K562 (cell line): ENCODE data around the gene GLRX3. TPM values are rescaled to one million over a fixed set of nuclear protein-coding genes. Genes with fewer than 3 reads are reported as not detected.

Experiments used
- ATAC-seq: fragments of 200-7000 bp; cut with Tn5 transposase; 3 replicates; pipeline ENCODE4 v1.9.1; 2020; ENCODE audit warnings: moderate library complexity
- BruUV-seq: library from RNA; stranded (reverse); fragments of 400-500 nt; replicated peaks from 2 replicates; lab custom pipeline; 2021; lab: Mats Ljungman, UMichigan
- CTCF ChIA-PET: fragments of 300-600 bp; formaldehyde crosslinking; extraction: SDS; loops from one replicate; lab custom pipeline; 2021; ENCODE audit warnings: low intra/inter-chr PET ratio; lab: Yijun Ruan, JAX
- POLR2A ChIA-PET: fragments of 300-600, 350-650 bp; sonication (Branson Sonifier 250); formaldehyde crosslinking; extraction: SDS; loops from one replicate; lab custom pipeline; 2021; ENCODE audit warnings: antibody characterized with exemption, inconsistent platforms; lab: Yijun Ruan, JAX
- DNase-seq, 4 experiments: peaks; one replicate each; pipeline versions ENCODE4 v3.0.0 to v3.0.0-alpha.2; 2011 to 2018; ENCODE audit warnings: low spot score in 3 of 4, mixed read lengths in 3 of 4; ENCODE audit errors: extremely low read depth in 1 of 4
- FAIRE-seq: peaks from 2 replicates; lab custom pipeline; 2011; peaks lifted over from hg19 to GRCh38; lab: Jason Lieb, UNC
- H2AFZ ChIP-seq: 2 replicates; pipeline ENCODE4 v1.6.0; 2011; ENCODE audit warnings: low read depth, low read length, control low read depth, inconsistent platforms
- H3K27ac ChIP-seq: fragments of 200-600 bp; 3 replicates; pipeline ENCODE4 v1.8.0; 2011; ENCODE audit warnings: low read depth, mild to moderate bottlenecking, control low read depth, inconsistent platforms, low read length, moderate library complexity, mixed read lengths; ENCODE audit errors: extremely low read depth
- H3K27me3 ChIP-seq, 2 experiments: fragments of 300-600 bp in 1 of 2; 2 replicates in 1 of 2; 3 replicates in 1 of 2; pipeline versions ENCODE4 v1.6.0 to v1.8.0; 2011; ENCODE audit warnings: inconsistent platforms in 2 of 2, low read length in 2 of 2, mild to moderate bottlenecking in 1 of 2, mixed read lengths in 1 of 2, moderate library complexity in 1 of 2; ENCODE audit not compliant: control insufficient read depth in 2 of 2, insufficient read depth in 2 of 2
- H3K36me3 ChIP-seq: fragments of 300-600 bp; 3 replicates; pipeline ENCODE4 v1.8.0; 2011; ENCODE audit warnings: mild to moderate bottlenecking, low read length, inconsistent platforms; ENCODE audit not compliant: control insufficient read depth, insufficient read depth
- H3K4me1 ChIP-seq, 2 experiments: fragments of 200-600 bp in 1 of 2; replicated peaks in 1 of 2; 2 replicates in 1 of 2; 3 replicates in 1 of 2; pipeline versions ENCODE4 v1.5.1 to v1.8.0; 2011; ENCODE audit warnings: inconsistent platforms in 2 of 2, low read length in 2 of 2, mild to moderate bottlenecking in 1 of 2, mixed read lengths in 1 of 2, moderate library complexity in 1 of 2; ENCODE audit not compliant: control insufficient read depth in 2 of 2, insufficient read depth in 2 of 2
- H3K4me2 ChIP-seq: 2 replicates; pipeline ENCODE4 v1.6.1; 2011; ENCODE audit warnings: low read length, control low read depth, inconsistent platforms, mixed read lengths; ENCODE audit not compliant: insufficient read depth
- H3K4me3 ChIP-seq: fragments of 200-600 bp; sonication (generic), shearing (Covaris generic); 2 replicates; pipeline ENCODE4 v1.5.1; 2016; ENCODE audit warnings: control low read depth, inconsistent platforms
- H3K79me2 ChIP-seq: fragments of 200-600 bp; 3 replicates; pipeline ENCODE4 v1.8.0; 2011; ENCODE audit warnings: low read length, inconsistent platforms; ENCODE audit not compliant: control insufficient read depth, insufficient read depth
- H3K9ac ChIP-seq, 2 experiments: 2 replicates each; pipeline versions ENCODE4 v1.6.0 to v1.6.1; 2011; ENCODE audit warnings: low read depth in 2 of 2, low read length in 2 of 2, control low read depth in 1 of 2, inconsistent platforms in 1 of 2, mild to moderate bottlenecking in 1 of 2, mixed read lengths in 1 of 2; ENCODE audit not compliant: insufficient read depth in 1 of 2
- H3K9me1 ChIP-seq: one replicate; pipeline ENCODE4 v1.6.0; 2011; ENCODE audit warnings: inconsistent platforms, mild to moderate bottlenecking, low read length, moderate library complexity; ENCODE audit not compliant: control insufficient read depth, insufficient read depth
- H3K9me3 ChIP-seq: replicated peaks from 2 replicates; pipeline ENCODE4 v1.5.1; 2011; ENCODE audit warnings: low read depth, low read length, inconsistent platforms; ENCODE audit not compliant: control insufficient read depth, insufficient read depth
- H4K20me1 ChIP-seq: replicated peaks from 2 replicates; pipeline ENCODE4 v1.6.1; 2011; ENCODE audit warnings: low read length, inconsistent platforms, mixed read lengths; ENCODE audit not compliant: control insufficient read depth, insufficient read depth
- KDM4B ChIP-seq, 2 experiments: fragments of 450-650 bp in 1 of 2; sonication (generic) in 1 of 2; IDR thresholded peaks; 2 replicates each; pipeline ENCODE4 v1.6.1; 2016 to 2017; ENCODE audit warnings: borderline replicate concordance in 2 of 2, antibody characterized with exemption in 1 of 2, low read depth in 1 of 2, mild to moderate bottlenecking in 1 of 2
- MAFK ChIP-seq: IDR thresholded peaks from 2 replicates; pipeline ENCODE4 v1.6.1; 2011; ENCODE audit warnings: low read length, improper control_type of control experiment
- MYNN ChIP-seq, 2 experiments: sonication (generic); formaldehyde crosslinking in 1 of 2; IDR thresholded peaks; 2 replicates each; pipeline versions ENCODE4 v1.5.0 to v1.6.1; 2016 to 2020; ENCODE audit warnings: antibody characterized with exemption in 1 of 2, missing genetic modification reagents in 1 of 2
- RAD51 ChIP-seq: fragments of 450-650 bp; IDR thresholded peaks from 2 replicates; pipeline ENCODE4 v1.7.1; 2016; ENCODE audit warnings: low read depth, mild to moderate bottlenecking, borderline replicate concordance
- TOE1 ChIP-seq, 2 experiments: fragments of 450-650 bp in 1 of 2; sonication (generic) in 1 of 2; formaldehyde crosslinking in 1 of 2; IDR thresholded peaks; 2 replicates each; pipeline versions ENCODE4 v1.7.1 to v1.8.0; 2016 to 2022; ENCODE audit warnings: borderline replicate concordance in 2 of 2, mild to moderate bottlenecking in 2 of 2, antibody characterized with exemption in 1 of 2, inconsistent platforms in 1 of 2, low read depth in 1 of 2, missing genetic modification reagents in 1 of 2, moderate library complexity in 1 of 2
- TSC22D4 ChIP-seq: fragments of 450-650 bp; IDR thresholded peaks from 2 replicates; pipeline ENCODE4 v1.6.1; 2016; ENCODE audit warnings: missing genetic modification characterization, missing biosample characterization, control low read depth
- WHSC1 ChIP-seq: IDR thresholded peaks from one replicate; pipeline ENCODE4 v1.6.1; 2012; ENCODE audit warnings: low read length, control low read depth, inconsistent platforms
- ZBTB7A ChIP-seq: IDR thresholded peaks from 2 replicates; pipeline ENCODE4 v1.6.1; 2011; ENCODE audit warnings: low read depth, mild to moderate bottlenecking, low read length, moderate library complexity, borderline replicate concordance; ENCODE audit not compliant: control insufficient read depth
- ZNF134 ChIP-seq: fragments of 250-450 bp; sonication (Bioruptor Pico); conservative IDR thresholded peaks from 2 replicates; pipeline ENCODE4 v1.4.0; 2020
- ZNF408 ChIP-seq: fragments of 250-450 bp; sonication (Bioruptor Pico); IDR thresholded peaks from 2 replicates; pipeline ENCODE4 v1.4.0; 2020; ENCODE audit warnings: low read depth, mild to moderate bottlenecking, moderate library complexity
- ZNF507 ChIP-seq: conservative IDR thresholded peaks from 2 replicates; pipeline ENCODE4 v1.6.1; 2017; ENCODE audit warnings: missing genetic modification characterization, missing compliant biosample characterization
- ZNF57 ChIP-seq: fragments of 450-650 bp; formaldehyde crosslinking; IDR thresholded peaks from 2 replicates; pipeline ENCODE4 v1.4.0; 2020; ENCODE audit warnings: mild to moderate bottlenecking, moderate library complexity
- ZNF589 ChIP-seq: fragments of 200-800 bp; sonication (Bioruptor generic); IDR thresholded peaks from 2 replicates; pipeline ENCODE4 v1.6.1; 2016; ENCODE audit warnings: low read depth, missing genetic modification characterization, missing compliant biosample characterization
- ZNF644 ChIP-seq: fragments of 200-800 bp; sonication (Bioruptor generic); IDR thresholded peaks from 2 replicates; pipeline ENCODE4 v1.6.1; 2016; ENCODE audit warnings: low read depth, missing genetic modification characterization, missing compliant biosample characterization
- WGBS: fragments of 100-300 bp; shearing (Covaris generic); methylation state at CpG from one replicate; pipeline ENCODE4 v1.1.6; 2016; ENCODE audit warnings: low coverage, mixed read lengths; ENCODE audit not compliant: insufficient coverage; ENCODE audit errors: missing lambda C conversion rate; 5-methylcytosine and 5-hydroxymethylcytosine counted together
- in situ Hi-C: fragments of 300-500 bp; cut with MboI; formaldehyde crosslinking; loops from 4 replicates; pipeline ENCODE4 v1.15.0; 2018; ENCODE audit warnings: inconsistent platforms, mixed read lengths
- intact Hi-C: fragments of 100-400 bp; cut with micrococcal nuclease; formaldehyde crosslinking; loops from 2 replicates; pipeline ENCODE4 v1.14.2; 2022
- polyA plus RNA-seq, 8 experiments: library from polyadenylated mRNA; depleted of rRNA in 4 of 8; stranded (reverse) in 5 of 8; unstranded in 3 of 8; fragments of >200 nt; fragmentation: Nextera tagmentation in 2 of 8; fragmentation: Illumina TruSeq in 1 of 8; extraction: Ambion mirVana in 2 of 8; extraction: Trizol in 1 of 8; gene quantifications; 2 replicates each; pipeline versions ENCODE4 v1.2.1 to v1.2.3, GENCODE V29; 2011 to 2014; ENCODE audit warnings: inconsistent platforms in 1 of 8, missing spikeins in 1 of 8
- total RNA-seq, 7 experiments: library from RNA; depleted of rRNA in 6 of 7; stranded (reverse); fragments of >200 nt in 6 of 7; fragmentation: Illumina TruSeq in 2 of 7; extraction: Trizol in 2 of 7; gene quantifications; 2 replicates each; pipeline versions ENCODE4 v1.2.1 to v1.2.3, GENCODE V29; 2011 to 2021; ENCODE audit warnings: low replicate concordance in 1 of 7
- TF ChIP-seq, protein P1 (sequence below): sonication (generic); IDR thresholded peaks from 2 replicates; pipeline ENCODE4 v1.6.1; 2016
- TF ChIP-seq, protein P2 (sequence below): fragments of 250-450 bp; sonication (Bioruptor Pico); IDR thresholded peaks from 2 replicates; pipeline ENCODE4 v1.8.0; 2021; ENCODE audit warnings: moderate library complexity, mild to moderate bottlenecking, inconsistent platforms
- TF ChIP-seq, protein P3 (sequence below): fragments of 450-650 bp; formaldehyde crosslinking; conservative IDR thresholded peaks from 2 replicates; pipeline ENCODE4 v1.4.0; 2022; ENCODE audit warnings: mild to moderate bottlenecking, missing genetic modification characterization

GLRX3 gene
- total and polyA plus RNA-seq, 9 of the 15 experiments (the other 6 are each of a cell fraction or from before 2014, with no cell fraction given): 115 to 190 (median 169) TPM

DNA sequence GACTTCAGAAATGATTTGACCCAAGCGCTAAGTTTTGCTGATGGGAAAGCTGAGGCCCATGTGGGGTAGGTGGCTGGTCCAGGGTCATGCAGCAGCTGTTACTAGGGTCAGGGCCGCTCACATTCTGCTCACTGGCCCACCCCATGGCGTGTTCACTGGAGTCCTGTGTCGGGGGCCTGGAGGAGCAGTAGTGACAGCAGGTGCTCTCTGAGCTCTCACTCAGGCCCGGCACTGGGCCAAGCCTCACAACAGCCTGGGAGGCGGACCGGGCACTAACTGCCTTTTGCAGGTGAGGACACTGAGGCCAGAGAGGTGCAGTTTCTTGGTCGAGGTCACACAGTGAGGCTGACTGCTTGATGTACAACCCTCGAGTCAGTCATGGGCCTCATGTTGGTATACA, 82.7 kb downstream of the GLRX3 start:
- Histone ChIP-seq H3K27ac (no peak overlapping the region), H3K79me2 (no peaks in the 10 kb centered on the region), H3K9ac (no peak overlapping the region)
- CTCF ChIA-PET: no interaction called here
- TF ChIP-seq ZBTB7A: no peak
- TF ChIP-seq, protein P1, sequence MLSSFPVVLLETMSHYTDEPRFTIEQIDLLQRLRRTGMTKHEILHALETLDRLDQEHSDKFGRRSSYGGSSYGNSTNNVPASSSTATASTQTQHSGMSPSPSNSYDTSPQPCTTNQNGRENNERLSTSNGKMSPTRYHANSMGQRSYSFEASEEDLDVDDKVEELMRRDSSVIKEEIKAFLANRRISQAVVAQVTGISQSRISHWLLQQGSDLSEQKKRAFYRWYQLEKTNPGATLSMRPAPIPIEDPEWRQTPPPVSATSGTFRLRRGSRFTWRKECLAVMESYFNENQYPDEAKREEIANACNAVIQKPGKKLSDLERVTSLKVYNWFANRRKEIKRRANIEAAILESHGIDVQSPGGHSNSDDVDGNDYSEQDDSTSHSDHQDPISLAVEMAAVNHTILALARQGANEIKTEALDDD: no peak
- no peak for TF ChIP-seq MAFK
- TF ChIP-seq, protein P2, sequence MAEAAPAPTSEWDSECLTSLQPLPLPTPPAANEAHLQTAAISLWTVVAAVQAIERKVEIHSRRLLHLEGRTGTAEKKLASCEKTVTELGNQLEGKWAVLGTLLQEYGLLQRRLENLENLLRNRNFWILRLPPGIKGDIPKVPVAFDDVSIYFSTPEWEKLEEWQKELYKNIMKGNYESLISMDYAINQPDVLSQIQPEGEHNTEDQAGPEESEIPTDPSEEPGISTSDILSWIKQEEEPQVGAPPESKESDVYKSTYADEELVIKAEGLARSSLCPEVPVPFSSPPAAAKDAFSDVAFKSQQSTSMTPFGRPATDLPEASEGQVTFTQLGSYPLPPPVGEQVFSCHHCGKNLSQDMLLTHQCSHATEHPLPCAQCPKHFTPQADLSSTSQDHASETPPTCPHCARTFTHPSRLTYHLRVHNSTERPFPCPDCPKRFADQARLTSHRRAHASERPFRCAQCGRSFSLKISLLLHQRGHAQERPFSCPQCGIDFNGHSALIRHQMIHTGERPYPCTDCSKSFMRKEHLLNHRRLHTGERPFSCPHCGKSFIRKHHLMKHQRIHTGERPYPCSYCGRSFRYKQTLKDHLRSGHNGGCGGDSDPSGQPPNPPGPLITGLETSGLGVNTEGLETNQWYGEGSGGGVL: no peak
- TF ChIP-seq KDM4B (IDR thresholded peaks at IDR 0.05; ENCODE audit: borderline replicate concordance in 2 of 2, low read depth in 1 of 2): no peak
- TF ChIP-seq TSC22D4 (tag): no peak
- TF ChIP-seq ZNF644 (tag): no peak
- TF ChIP-seq ZNF507: no peak
- no peak for TF ChIP-seq ZNF589
- TF ChIP-seq WHSC1: no peak
- TF ChIP-seq, protein P3, sequence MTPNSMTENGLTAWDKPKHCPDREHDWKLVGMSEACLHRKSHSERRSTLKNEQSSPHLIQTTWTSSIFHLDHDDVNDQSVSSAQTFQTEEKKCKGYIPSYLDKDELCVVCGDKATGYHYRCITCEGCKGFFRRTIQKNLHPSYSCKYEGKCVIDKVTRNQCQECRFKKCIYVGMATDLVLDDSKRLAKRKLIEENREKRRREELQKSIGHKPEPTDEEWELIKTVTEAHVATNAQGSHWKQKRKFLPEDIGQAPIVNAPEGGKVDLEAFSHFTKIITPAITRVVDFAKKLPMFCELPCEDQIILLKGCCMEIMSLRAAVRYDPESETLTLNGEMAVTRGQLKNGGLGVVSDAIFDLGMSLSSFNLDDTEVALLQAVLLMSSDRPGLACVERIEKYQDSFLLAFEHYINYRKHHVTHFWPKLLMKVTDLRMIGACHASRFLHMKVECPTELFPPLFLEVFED (CRISPR knock-in tag): no peak
- TF ChIP-seq ZNF408 (CRISPR knock-in tag): no peak
- TF ChIP-seq TOE1 (IDR thresholded peaks at IDR 0.05; ENCODE audit: borderline replicate concordance): no peak
- no peak for TF ChIP-seq TOE1 (CRISPR knock-in tag; IDR thresholded peaks at IDR 0.05; ENCODE audit: borderline replicate concordance, low read depth)
- no peak for TF ChIP-seq ZNF57 (CRISPR knock-in tag)
- no peak for TF ChIP-seq RAD51
- TF ChIP-seq ZNF134 (CRISPR knock-in tag): no peak
- no peak for TF ChIP-seq MYNN (IDR thresholded peaks at IDR 0.05)
- no peak for TF ChIP-seq MYNN (CRISPR knock-in tag; IDR thresholded peaks at IDR 0.05)
- TF ChIP-seq, all 486 proteins: peak for 0
- Histone ChIP-seq H3K9me3 (no peaks in the 10 kb centered on the region), H3K4me3 (no peak overlapping the region), H3K9me1 (peaks cover 2% of the 10 kb centered on the region), H4K20me1 (no peaks in the 10 kb centered on the region), H2AFZ (no peak overlapping the region), H3K36me3 (no peaks in the 10 kb centered on the region), H3K4me1 (peaks cover 0 to 5% of the 10 kb centered on the region in 2 experiments; a peak in 2 of 5 replicates), H3K4me2 (no peak overlapping the region), H3K27me3 (no peaks in the 10 kb centered on the region; a peak in 1 of 5 replicates)
- POLR2A ChIA-PET: no interaction called here
- ATAC-seq: no peak
- in situ Hi-C loops: no loop called here
- DNase-seq: no peak
- FAIRE-seq: no peak
- no TSS peak for BruUV-seq
- intact Hi-C loops: no loop called here
- WGBS: 52% methylated on average over 6 of the region's 9 CpGs
